Liver (tissue), 9 donors: Measurements from ENCODE around the gene PCYT2. TPM values are rescaled to one million over a fixed set of nuclear protein-coding genes. Genes with fewer than 3 reads are reported as not detected.
A peak's percentile ranks its signal among the peaks of the same experiment; 100 is the strongest.

Source experiments
- DNase-seq: peaks from one replicate; pipeline ENCODE4 v3.0.0-alpha.2; 2017; ENCODE audit warnings: low spot score
- H3K27ac ChIP-seq, 2 donors: one replicate each; pipeline ENCODE4 v1.7.0; 2013; ENCODE audit warnings: inconsistent platforms in 2 of 2, low read length in 2 of 2, control low read depth in 1 of 2, low read depth in 1 of 2, mild to moderate bottlenecking in 1 of 2
- H3K27me3 ChIP-seq, 4 donors: one replicate each; pipeline versions ENCODE4 v1.6.1 to v1.7.0; 2013; ENCODE audit warnings: low read length in 3 of 4, inconsistent platforms in 1 of 4, mild to moderate bottlenecking in 1 of 4, moderate library complexity in 1 of 4; ENCODE audit not compliant: control insufficient read depth in 4 of 4, insufficient read depth in 4 of 4
- H3K36me3 ChIP-seq, 4 donors: one replicate each; pipeline versions ENCODE4 v1.6.1 to v1.7.0; 2013; ENCODE audit warnings: low read length in 3 of 4, mild to moderate bottlenecking in 3 of 4, low read depth in 1 of 4, moderate library complexity in 1 of 4; ENCODE audit not compliant: control insufficient read depth in 4 of 4, insufficient read depth in 3 of 4
- H3K4me1 ChIP-seq, 4 donors: one replicate each; pipeline versions ENCODE4 v1.6.1 to v1.7.0; 2013; ENCODE audit warnings: low read length in 3 of 4, mild to moderate bottlenecking in 3 of 4, moderate library complexity in 1 of 4; ENCODE audit not compliant: control insufficient read depth in 4 of 4, insufficient read depth in 4 of 4
- H3K4me3 ChIP-seq, 3 donors: one replicate each; pipeline versions ENCODE4 v1.6.1 to v1.7.0; 2013; ENCODE audit warnings: low read length in 3 of 3, control low read depth in 1 of 3, low read depth in 1 of 3, mild to moderate bottlenecking in 1 of 3
- H3K9ac ChIP-seq, 2 donors: one replicate each; pipeline ENCODE4 v1.7.0; 2013; ENCODE audit warnings: low read length in 2 of 2, mild to moderate bottlenecking in 2 of 2, moderate library complexity in 2 of 2, control low read depth in 1 of 2, low read depth in 1 of 2
- H3K9me3 ChIP-seq, 4 donors: one replicate each; pipeline versions ENCODE4 v1.6.1 to v1.7.0; 2013; ENCODE audit warnings: low read length in 3 of 4; ENCODE audit not compliant: control insufficient read depth in 4 of 4
- ATF3 ChIP-seq: IDR thresholded peaks from 2 replicates; pipeline ENCODE4 v1.6.1; 2016; ENCODE audit warnings: antibody characterized with exemption
- EGR1 ChIP-seq, 2 donors: IDR thresholded peaks; 2 replicates each; pipeline ENCODE4 v1.6.1; 2016 to 2018; ENCODE audit warnings: antibody characterized with exemption in 2 of 2, low read depth in 2 of 2
- FOXA1 ChIP-seq: IDR thresholded peaks from 2 replicates; pipeline ENCODE4 v1.6.1; 2016; ENCODE audit warnings: antibody characterized with exemption
- FOXA2 ChIP-seq: IDR thresholded peaks from 2 replicates; pipeline ENCODE4 v1.6.1; 2016; ENCODE audit warnings: antibody characterized with exemption
- HNF4G ChIP-seq: IDR thresholded peaks from 2 replicates; pipeline ENCODE4 v1.6.1; 2016; ENCODE audit warnings: antibody characterized with exemption
- JUND ChIP-seq, 2 donors: IDR thresholded peaks; 2 replicates each; pipeline ENCODE4 v1.6.1; 2016; ENCODE audit warnings: antibody characterized with exemption in 2 of 2
- NR2F2 ChIP-seq: IDR thresholded peaks from 2 replicates; pipeline ENCODE4 v1.6.1; 2016; ENCODE audit warnings: antibody characterized with exemption
- RAD21 ChIP-seq, 2 donors: IDR thresholded peaks; 2 replicates each; pipeline ENCODE4 v1.6.1; 2016; ENCODE audit warnings: antibody characterized with exemption in 2 of 2, mild to moderate bottlenecking in 2 of 2
- REST ChIP-seq: IDR thresholded peaks from 2 replicates; pipeline ENCODE4 v1.6.1; 2016; ENCODE audit warnings: antibody characterized with exemption, mild to moderate bottlenecking
- SP1 ChIP-seq: IDR thresholded peaks from 2 replicates; pipeline ENCODE4 v1.6.1; 2018; ENCODE audit warnings: antibody characterized with exemption, mild to moderate bottlenecking
- TAF1 ChIP-seq: conservative IDR thresholded peaks from 2 replicates; pipeline ENCODE4 v1.6.1; 2016; ENCODE audit warnings: antibody characterized with exemption, mild to moderate bottlenecking
- YY1 ChIP-seq: IDR thresholded peaks from 2 replicates; pipeline ENCODE4 v1.6.1; 2016; ENCODE audit warnings: antibody characterized with exemption, mild to moderate bottlenecking
- WGBS: extraction: QIAGEN DNeasy Blood & Tissue Kit; methylation state at CpG from one replicate; pipeline ENCODE4 v1.1.7; 2013; 5-methylcytosine and 5-hydroxymethylcytosine counted together
- polyA plus RNA-seq, 2 donors: library from polyadenylated mRNA; stranded (reverse) in 1 of 2; unstranded in 1 of 2; fragments of 200-250 nt in 1 of 2; fragments of >200 nt in 1 of 2; fragmentation: Nextera tagmentation in 1 of 2; extraction: Ambion mirVana in 1 of 2; gene quantifications; one replicate each; pipeline versions ENCODE4 v1.2.1 to v1.2.3, GENCODE V29; 2013 to 2015
- total RNA-seq, 2 donors: library from RNA; depleted of rRNA; stranded (reverse); fragments of >200 nt; gene quantifications; one replicate each; pipeline ENCODE4 v1.2.3, GENCODE V29; 2014
- TF ChIP-seq, protein P1 (sequence below): fragments of 150-350 bp; IDR thresholded peaks from 2 replicates; pipeline ENCODE4 v1.5.1; 2017; ENCODE audit warnings: improper control_type of control experiment, low read depth, low read length; ENCODE audit not compliant: missing input control
- donor health status: healthy.
- donor health status: healthy.
- donor health status: healthy.
- donor health status: healthy.
- donor health status: healthy.

The PCYT2 gene
- total and polyA plus RNA-seq, 4 donors: 63.9 to 101 (median 88.4) TPM

- Histone ChIP-seq H3K27ac (peak within 1 kb of the TSS; percentile 94 to 95), H3K4me1 (peaks cover 6 to 61% (median 45%) of the 10 kb centered on the region in 4 donors), H3K27me3 (no peaks in the 10 kb centered on the region), H3K9ac (peak within 1 kb of the TSS; percentile 58 to 97), H3K4me3 (peak within 1 kb of the TSS; percentile 94), H3K36me3 (peaks cover 5 to 12% (median 11%) of the 10 kb centered on the region in 4 donors), H3K9me3 (no peaks in the 10 kb centered on the region)
- WGBS: under 1% methylated on average over 95 of the region's 95 CpGs
- TF ChIP-seq REST (peak; percentile 62), EGR1 (IDR thresholded peaks at IDR 0.05; ENCODE audit: low read depth in 2 of 2) (no peak)
- no peak for DNase-seq
Measured at GRCh38 chr17:81859906-81860755, 51.1 kb downstream of the PCYT2 start, which contains the start of gene P4HB. TSS of gene P4HB (minus strand) at chr17:81860535. CDS start at chr17:81860471, 64 bp downstream.

DNA sequence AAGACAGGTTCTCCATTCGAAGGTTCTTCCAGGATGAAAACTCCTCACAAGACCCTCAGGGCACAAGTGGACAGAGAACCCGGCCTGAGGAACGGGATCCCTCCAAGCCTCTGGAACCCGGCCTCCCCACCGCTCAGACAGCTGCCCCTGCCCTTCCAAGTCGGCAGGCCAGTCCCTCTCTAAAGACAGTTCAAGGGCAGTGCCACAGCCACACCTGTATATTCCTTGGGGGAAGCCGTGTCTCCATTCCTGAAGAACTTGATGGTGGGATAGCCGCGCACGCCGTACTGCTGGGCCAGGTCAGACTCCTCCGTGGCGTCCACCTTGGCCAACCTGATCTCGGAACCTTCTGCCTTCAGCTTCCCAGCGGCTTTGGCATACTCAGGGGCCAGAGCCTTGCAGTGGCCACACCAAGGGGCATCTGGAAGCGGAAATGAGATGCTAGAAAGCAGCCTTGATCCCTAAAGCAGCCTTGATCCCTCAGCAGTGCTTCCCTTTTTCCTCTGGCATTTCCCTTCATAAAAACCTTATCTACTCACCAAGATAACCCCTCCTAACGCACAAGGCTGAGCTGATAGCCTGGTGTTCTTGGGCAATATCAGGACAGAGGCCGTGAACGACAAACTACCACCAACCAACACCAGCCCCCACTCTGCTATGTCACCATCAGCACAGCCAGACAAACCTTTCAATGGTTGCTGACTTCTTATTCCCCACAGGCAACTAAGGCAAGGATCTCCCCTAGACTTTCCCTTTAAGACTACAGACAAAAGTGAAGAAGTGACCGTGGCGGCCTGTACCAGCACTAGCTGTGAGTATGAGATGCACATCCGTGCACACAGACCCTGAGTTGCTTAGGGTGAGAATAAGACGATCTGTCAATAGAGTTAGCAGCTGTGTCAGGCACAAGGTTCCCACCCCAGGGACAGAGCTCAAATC lies 52.0 kb downstream of the PCYT2 start:
- Histone ChIP-seq H3K27me3 (no peaks in the 10 kb centered on the region), H3K9me3 (no peaks in the 10 kb centered on the region), H3K4me1 (peaks cover 5 to 57% (median 45%) of the 10 kb centered on the region in 4 donors), H3K36me3 (peaks cover 12 to 18% (median 13%) of the 10 kb centered on the region in 4 donors), H3K27ac (peak overlapping the region; percentile 83 to 84), H3K4me3 (peak overlapping the region; percentile 94), H3K9ac (peak overlapping the region; percentile 47 to 88)
- WGBS: 24% methylated on average over 23 of the region's 23 CpGs
- no peak for DNase-seq
- no peak for TF ChIP-seq FOXA1
- no peak for TF ChIP-seq FOXA2
- TF ChIP-seq RAD21 (IDR thresholded peaks at IDR 0.05): no peak
- TF ChIP-seq JUND (IDR thresholded peaks at IDR 0.05): no peak
- no peak for TF ChIP-seq REST
- TF ChIP-seq ATF3: no peak
- peak; percentile 41 for TF ChIP-seq NR2F2
- TF ChIP-seq YY1: peak; percentile 20
- TF ChIP-seq SP1: no peak
- TF ChIP-seq HNF4G: no peak
- TF ChIP-seq, protein P1, sequence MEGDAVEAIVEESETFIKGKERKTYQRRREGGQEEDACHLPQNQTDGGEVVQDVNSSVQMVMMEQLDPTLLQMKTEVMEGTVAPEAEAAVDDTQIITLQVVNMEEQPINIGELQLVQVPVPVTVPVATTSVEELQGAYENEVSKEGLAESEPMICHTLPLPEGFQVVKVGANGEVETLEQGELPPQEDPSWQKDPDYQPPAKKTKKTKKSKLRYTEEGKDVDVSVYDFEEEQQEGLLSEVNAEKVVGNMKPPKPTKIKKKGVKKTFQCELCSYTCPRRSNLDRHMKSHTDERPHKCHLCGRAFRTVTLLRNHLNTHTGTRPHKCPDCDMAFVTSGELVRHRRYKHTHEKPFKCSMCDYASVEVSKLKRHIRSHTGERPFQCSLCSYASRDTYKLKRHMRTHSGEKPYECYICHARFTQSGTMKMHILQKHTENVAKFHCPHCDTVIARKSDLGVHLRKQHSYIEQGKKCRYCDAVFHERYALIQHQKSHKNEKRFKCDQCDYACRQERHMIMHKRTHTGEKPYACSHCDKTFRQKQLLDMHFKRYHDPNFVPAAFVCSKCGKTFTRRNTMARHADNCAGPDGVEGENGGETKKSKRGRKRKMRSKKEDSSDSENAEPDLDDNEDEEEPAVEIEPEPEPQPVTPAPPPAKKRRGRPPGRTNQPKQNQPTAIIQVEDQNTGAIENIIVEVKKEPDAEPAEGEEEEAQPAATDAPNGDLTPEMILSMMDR: no peak
- no peak for TF ChIP-seq EGR1 (IDR thresholded peaks at IDR 0.05; ENCODE audit: low read depth in 2 of 2)
- TF ChIP-seq TAF1: no peak
